Peyer's patch (tissue), 4 donors: ENCODE measurements around the gene B3GAT2.

Experiments
- CTCF ChIP-seq, 6 experiments: fragments of 450-650 bp in 4 of 6; fragments of 200-600 bp in 2 of 6; sonication (generic) in 1 of 6; IDR thresholded peaks; one replicate each; pipeline ENCODE4 v1.5.1; 2017 to 2019; ENCODE audit warnings: antibody characterized with exemption in 6 of 6, mild to moderate bottlenecking in 3 of 6, moderate library complexity in 1 of 6
- POLR2A ChIP-seq, 2 donors: fragments of 450-650 bp; IDR thresholded peaks; one replicate each; pipeline ENCODE4 v1.5.1; 2017; ENCODE audit warnings: antibody characterized with exemption in 2 of 2, mild to moderate bottlenecking in 2 of 2, moderate library complexity in 2 of 2

GRCh38 chr6:70889270-70889669 lies 67.6 kb downstream of the B3GAT2 start:
- TF ChIP-seq CTCF (IDR thresholded peaks at IDR 0.05): no peak
- no peak for TF ChIP-seq POLR2A (IDR thresholded peaks at IDR 0.05)
